ENCODE results near the gene DHRS2. TPM values are rescaled to one million over a fixed set of nuclear protein-coding genes. Genes with fewer than 3 reads are reported as not detected.

DHRS2 gene
- total and polyA plus RNA-seq, 2 of the 13 experiments (the other 11 are each of a cell fraction or from before 2014, with no cell fraction given), result 1,621 to 3,021 TPM

- TF ChIP-seq ZNF614 (CRISPR knock-in tag; IDR thresholded peaks at IDR 0.05; ENCODE audit: borderline replicate concordance), result peak; percentile 99
- no peak for TF ChIP-seq MBD4 (IDR thresholded peaks at IDR 0.05; ENCODE audit: borderline replicate concordance, low read length)
- peak; percentile 94 for TF ChIP-seq PITX1 (CRISPR knock-in tag; IDR thresholded peaks at IDR 0.05)
- peak; percentile 95 for TF ChIP-seq ESRRA (CRISPR knock-in tag; IDR thresholded peaks at IDR 0.05; ENCODE audit: low read depth)
- TF ChIP-seq ISL2 (CRISPR knock-in tag; IDR thresholded peaks at IDR 0.05), result peak; percentile 92
- no peak for TF ChIP-seq AGO2 (optimal IDR thresholded peaks at IDR 0.05; ENCODE audit: low read depth, low read length)
- TF ChIP-seq GMEB1 (CRISPR knock-in tag; IDR thresholded peaks at IDR 0.05; ENCODE audit: borderline replicate concordance), result no peak; the same call in 1 of the 2 replicates
- TF ChIP-seq ZNF782 (CRISPR knock-in tag; IDR thresholded peaks at IDR 0.05; ENCODE audit: borderline replicate concordance), result peak; percentile 99
- peak; percentile 74; the same call in 1 of the 2 replicates for TF ChIP-seq ARID2 (CRISPR knock-in tag; IDR thresholded peaks at IDR 0.05; ENCODE audit: borderline replicate concordance)
- peak; percentile 94 for TF ChIP-seq ZNF574 (CRISPR knock-in tag; IDR thresholded peaks at IDR 0.05)
- peak; percentile 91; the same call in 1 of the 2 replicates for TF ChIP-seq WIZ (CRISPR knock-in tag; IDR thresholded peaks at IDR 0.05)
- peak; percentile 50; the same call in 1 of the 2 replicates for TF ChIP-seq ZNF746 (CRISPR knock-in tag; IDR thresholded peaks at IDR 0.05)
- TF ChIP-seq CEBPB (IDR thresholded peaks at IDR 0.05; ENCODE audit: borderline replicate concordance, low read depth, low read length), result peak; percentile 30; the same call in 1 of the 2 replicates
- peak; percentile 90 for TF ChIP-seq KLF9 (CRISPR knock-in tag; IDR thresholded peaks at IDR 0.05; ENCODE audit: low read depth)
- TF ChIP-seq HES4 (CRISPR knock-in tag; IDR thresholded peaks at IDR 0.05; ENCODE audit: borderline replicate concordance), result peak; percentile 64
- TF ChIP-seq HOXA7 (CRISPR knock-in tag; IDR thresholded peaks at IDR 0.05), result no peak
- TF ChIP-seq CTCF (CRISPR knock-in tag; IDR thresholded peaks at IDR 0.05), result peak; percentile 100
- TF ChIP-seq ZNF775 (CRISPR knock-in tag; IDR thresholded peaks at IDR 0.05; ENCODE audit: borderline replicate concordance), result peak; percentile 53; the same call in 1 of the 2 replicates
- peak; percentile 86 for TF ChIP-seq KMT2A (CRISPR knock-in tag; IDR thresholded peaks at IDR 0.05)
- TF ChIP-seq ZNF468 (CRISPR knock-in tag; IDR thresholded peaks at IDR 0.05), result no peak
- TF ChIP-seq MXI1 (IDR thresholded peaks at IDR 0.05; ENCODE audit: borderline replicate concordance, low read depth, low read length), result peak; percentile 67; the same call in 1 of the 3 replicates
- TF ChIP-seq HNRNPK (IDR thresholded peaks at IDR 0.05; ENCODE audit: low read depth, low read length, poor library complexity, severe bottlenecking), result no peak
Observed at GRCh38 chr14:23588884-23589598, 47.1 kb upstream of the DHRS2 start (continued).

Data from HepG2 (cell line).